Tibial nerve (tissue), 4 donors: ENCODE measurements around the gene RAMP1. TPM values are rescaled to one million over a fixed set of nuclear protein-coding genes. Genes with fewer than 3 reads are reported as not detected.

ENCODE experiments used
- DNase-seq, 2 donors: peaks; one replicate each; pipeline ENCODE4 v3.0.0-alpha.2; 2019; ENCODE audit warnings: low spot score in 2 of 2
- H3K27ac ChIP-seq, 4 donors: fragments of 200-600 bp; sonication (generic) in 3 of 4; one replicate each; pipeline ENCODE4 v1.5.1; 2017 to 2019; ENCODE audit warnings: mild to moderate bottlenecking in 1 of 4
- H3K27me3 ChIP-seq, 2 donors: fragments of 200-600 bp; sonication (generic) in 1 of 2; one replicate each; pipeline versions ENCODE4 v1.5.1 to v1.6.0; 2017 to 2019
- H3K36me3 ChIP-seq, 3 donors: fragments of 200-600 bp; sonication (generic); one replicate each; pipeline ENCODE4 v1.5.1; 2018 to 2019
- H3K4me1 ChIP-seq, 4 donors: fragments of 200-600 bp; sonication (generic) in 3 of 4; one replicate each; pipeline ENCODE4 v1.5.1; 2017 to 2019
- H3K4me3 ChIP-seq, 4 donors: fragments of 200-600 bp; sonication (generic) in 3 of 4; one replicate each; pipeline ENCODE4 v1.5.1; 2017 to 2019; ENCODE audit warnings: mild to moderate bottlenecking in 1 of 4, moderate library complexity in 1 of 4
- H3K9me3 ChIP-seq, 4 donors: fragments of 200-600 bp; sonication (generic) in 3 of 4; one replicate each; pipeline ENCODE4 v1.5.1; 2017 to 2019
- EP300 ChIP-seq, 2 donors: sonication (generic); formaldehyde crosslinking; IDR thresholded peaks; one replicate each; pipeline ENCODE4 v1.6.1; 2017; ENCODE audit warnings: antibody characterized with exemption in 2 of 2, mild to moderate bottlenecking in 1 of 2
- POLR2A ChIP-seq, 2 donors: fragments of 450-650 bp; IDR thresholded peaks; one replicate each; pipeline ENCODE4 v1.6.1; 2017; ENCODE audit warnings: antibody characterized with exemption in 2 of 2, mild to moderate bottlenecking in 2 of 2, moderate library complexity in 2 of 2
- WGBS, 2 donors: methylation state at CpG; one replicate each; pipeline ENCODE4 v1.1.5; 2018; 5-methylcytosine and 5-hydroxymethylcytosine counted together
- total RNA-seq, 4 donors: library from RNA; depleted of rRNA; stranded (reverse); fragments of >200 nt; gene quantifications; one replicate each; pipeline ENCODE4 v1.1.0, GENCODE V29; 2016
- TF ChIP-seq, protein P1 (sequence below), 5 experiments: fragments of 200-600 bp in 3 of 5; fragments of 450-650 bp in 2 of 5; sonication (generic) in 3 of 5; IDR thresholded peaks; one replicate each; pipeline ENCODE4 v1.5.1; 2016 to 2019; ENCODE audit warnings: antibody characterized with exemption in 5 of 5, mild to moderate bottlenecking in 3 of 5, moderate library complexity in 2 of 5

Gene RAMP1
- total RNA-seq, 4 donors from 2014 or later = 60.6 to 105 (median 76.2) TPM

DNA sequence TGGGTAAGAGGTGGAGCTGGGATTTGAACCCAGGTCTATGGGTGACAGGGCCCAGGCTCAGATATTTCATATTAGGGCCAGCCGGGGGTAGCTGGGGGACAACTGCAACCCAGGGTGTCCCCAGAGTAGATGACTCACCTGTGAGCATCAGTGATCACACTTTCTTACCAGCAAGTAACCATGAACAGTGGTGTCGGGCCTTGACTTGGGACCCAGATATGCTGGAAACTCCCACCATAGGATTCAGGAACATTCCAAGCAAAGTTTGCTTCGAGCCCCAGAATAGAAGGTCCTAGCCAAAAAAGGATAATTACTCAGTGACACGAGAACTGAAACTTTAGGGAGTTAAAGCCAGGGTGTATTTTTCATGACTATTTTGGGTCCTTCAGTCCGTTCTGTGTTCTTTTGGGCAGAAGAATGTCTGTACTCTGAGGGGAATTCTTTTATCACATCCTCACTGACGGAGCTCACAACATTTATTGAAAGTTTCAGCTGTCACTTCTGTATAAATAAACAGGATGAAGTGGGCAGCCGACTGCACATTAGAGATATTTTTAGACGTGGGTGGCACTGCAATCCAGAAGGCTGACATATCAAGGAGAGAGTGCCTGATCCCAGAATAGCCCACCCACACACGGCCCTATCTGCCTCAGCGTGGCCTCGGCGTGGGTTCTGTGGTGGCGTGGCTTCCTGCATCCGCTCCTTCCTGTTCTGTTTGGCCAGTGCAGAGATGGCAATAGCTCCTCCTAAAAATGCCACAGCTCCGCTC, 45.6 kb downstream of the RAMP1 start:
- no peak for DNase-seq
- WGBS, 2 donors = 13 to 22% methylated on average over 15 of the region's 15 CpGs
- Histone ChIP-seq H3K27me3 (no peaks in the 10 kb centered on the region), H3K9me3 (peaks cover 0 to 21% (median 3%) of the 10 kb centered on the region in 4 donors), H3K4me3 (no peak overlapping the region), H3K27ac (peak overlapping the region; percentile 25 to 86 (median 58)), H3K4me1 (peaks cover 0 to 13% (median 6%) of the 10 kb centered on the region in 4 donors), H3K36me3 (no peaks in the 10 kb centered on the region)
- TF ChIP-seq, protein P1, sequence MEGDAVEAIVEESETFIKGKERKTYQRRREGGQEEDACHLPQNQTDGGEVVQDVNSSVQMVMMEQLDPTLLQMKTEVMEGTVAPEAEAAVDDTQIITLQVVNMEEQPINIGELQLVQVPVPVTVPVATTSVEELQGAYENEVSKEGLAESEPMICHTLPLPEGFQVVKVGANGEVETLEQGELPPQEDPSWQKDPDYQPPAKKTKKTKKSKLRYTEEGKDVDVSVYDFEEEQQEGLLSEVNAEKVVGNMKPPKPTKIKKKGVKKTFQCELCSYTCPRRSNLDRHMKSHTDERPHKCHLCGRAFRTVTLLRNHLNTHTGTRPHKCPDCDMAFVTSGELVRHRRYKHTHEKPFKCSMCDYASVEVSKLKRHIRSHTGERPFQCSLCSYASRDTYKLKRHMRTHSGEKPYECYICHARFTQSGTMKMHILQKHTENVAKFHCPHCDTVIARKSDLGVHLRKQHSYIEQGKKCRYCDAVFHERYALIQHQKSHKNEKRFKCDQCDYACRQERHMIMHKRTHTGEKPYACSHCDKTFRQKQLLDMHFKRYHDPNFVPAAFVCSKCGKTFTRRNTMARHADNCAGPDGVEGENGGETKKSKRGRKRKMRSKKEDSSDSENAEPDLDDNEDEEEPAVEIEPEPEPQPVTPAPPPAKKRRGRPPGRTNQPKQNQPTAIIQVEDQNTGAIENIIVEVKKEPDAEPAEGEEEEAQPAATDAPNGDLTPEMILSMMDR (IDR thresholded peaks at IDR 0.05) = no peak
- peak in 1 of 2 donors; percentile 57 for TF ChIP-seq EP300 (IDR thresholded peaks at IDR 0.05)

DNA sequence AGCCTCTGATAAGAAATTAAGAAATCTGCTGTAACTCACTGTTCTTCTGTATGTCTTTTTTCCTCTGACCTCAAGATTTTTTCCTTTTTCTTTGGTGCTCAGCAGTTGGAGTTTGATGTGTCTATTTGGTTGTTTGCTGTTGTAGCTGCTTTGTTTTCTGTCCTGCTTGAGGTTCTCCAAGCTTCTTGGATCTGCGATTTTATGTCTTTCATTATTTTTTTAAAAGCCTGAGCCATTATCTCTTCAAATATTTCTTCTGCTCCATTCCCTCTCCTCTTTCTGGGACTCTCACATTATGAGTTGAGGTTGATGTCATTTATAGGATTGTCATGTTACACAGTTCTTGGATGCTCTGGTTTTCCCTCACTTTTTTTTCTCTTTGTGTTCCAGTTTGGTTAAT, 47.7 kb downstream of the RAMP1 start:
- no peak for DNase-seq
- no peaks in the 10 kb centered on the region for H3K36me3 ChIP-seq
- H3K27ac ChIP-seq = no peak overlapping the region
- 98 to 100% methylated on average over 1 of the region's 1 CpG for WGBS, 2 donors
- no peaks in the 10 kb centered on the region for H3K27me3 ChIP-seq
- no peak for TF ChIP-seq EP300 (IDR thresholded peaks at IDR 0.05)
- TF ChIP-seq, protein P1 (IDR thresholded peaks at IDR 0.05) = no peak
- no peak for TF ChIP-seq POLR2A (IDR thresholded peaks at IDR 0.05)
- peaks cover 0 to 21% (median 3%) of the 10 kb centered on the region in 4 donors for H3K9me3 ChIP-seq
- H3K4me3 ChIP-seq = no peak overlapping the region
- peaks cover 0 to 13% (median 6%) of the 10 kb centered on the region in 4 donors for H3K4me1 ChIP-seq

DNA sequence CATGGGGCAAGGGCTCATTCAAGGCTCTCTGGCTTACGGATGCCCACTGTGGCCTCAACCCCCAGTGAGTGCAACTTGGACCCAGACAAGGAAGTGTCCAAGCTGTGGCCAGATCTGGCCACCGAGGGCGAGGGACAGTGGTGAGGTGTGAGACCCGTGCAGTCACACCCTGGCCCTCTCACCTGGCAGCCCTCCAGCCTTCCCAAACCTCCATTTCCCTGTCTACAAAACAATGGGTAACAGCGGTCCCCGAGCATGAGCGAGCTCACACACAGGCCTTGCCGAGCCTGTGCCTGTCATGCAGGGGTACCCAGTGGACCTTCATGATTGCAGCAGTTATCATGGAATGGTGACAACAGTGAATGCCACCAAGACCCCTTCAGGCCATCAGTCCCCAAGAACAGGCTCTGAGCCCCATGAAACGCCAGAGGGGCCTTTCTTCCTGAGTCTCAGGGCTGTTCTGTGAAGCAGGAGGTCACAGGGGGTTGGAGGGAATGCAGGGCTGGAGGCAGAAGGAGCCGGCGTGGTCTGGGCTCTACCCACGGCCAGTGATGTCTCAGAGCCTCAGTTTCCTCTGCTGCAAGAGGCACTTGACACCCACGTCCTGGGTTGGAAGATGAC, 49.8 kb downstream of the RAMP1 start:
- 94 to 95% methylated on average over 12 of the region's 13 CpGs for WGBS, 2 donors
- Histone ChIP-seq H3K9me3 (peaks cover 0 to 21% (median 3%) of the 10 kb centered on the region in 4 donors), H3K27me3 (no peaks in the 10 kb centered on the region), H3K27ac (no peak overlapping the region), H3K4me3 (no peak overlapping the region), H3K4me1 (peaks cover 0 to 13% (median 6%) of the 10 kb centered on the region in 4 donors), H3K36me3 (no peaks in the 10 kb centered on the region)
- no peak for DNase-seq
- TF ChIP-seq EP300 (IDR thresholded peaks at IDR 0.05) (no peak), POLR2A (IDR thresholded peaks at IDR 0.05) (no peak)
- TF ChIP-seq, protein P1 (IDR thresholded peaks at IDR 0.05) = no peak

DNA sequence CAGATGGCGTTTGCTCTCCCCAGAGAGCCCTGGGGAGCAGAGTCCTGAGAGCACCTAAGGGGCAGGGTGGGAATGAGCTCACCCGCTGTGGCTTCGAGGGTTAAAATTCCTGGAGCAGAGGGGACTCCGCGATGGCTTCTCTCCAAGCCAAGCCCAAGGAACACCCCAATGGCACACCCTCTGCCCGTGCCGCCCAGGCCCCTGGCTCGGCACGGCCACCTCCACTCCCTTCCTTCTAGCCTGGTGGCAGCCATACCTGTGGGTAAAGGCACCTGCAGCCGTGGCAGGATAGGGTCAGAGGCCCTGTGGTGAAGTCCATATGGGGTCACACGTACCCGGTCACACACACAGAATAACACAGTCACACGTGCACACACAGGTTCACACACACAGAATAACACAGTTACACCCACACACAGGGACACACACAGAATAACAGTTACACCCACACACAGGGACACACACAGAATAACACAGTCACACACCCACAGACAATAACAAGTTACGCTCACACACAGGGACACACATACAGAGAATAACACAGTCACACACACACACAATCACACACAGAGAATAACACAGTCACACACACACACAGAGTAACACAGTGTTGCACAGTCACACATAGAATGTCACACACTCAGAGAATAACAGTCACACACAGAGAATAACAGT, 50.5 kb downstream of the RAMP1 start:
- H3K27me3 ChIP-seq = no peaks in the 10 kb centered on the region
- H3K4me1 ChIP-seq = peaks cover 0 to 6% (median 5%) of the 10 kb centered on the region in 4 donors
- H3K27ac ChIP-seq = no peak overlapping the region
- TF ChIP-seq EP300 (IDR thresholded peaks at IDR 0.05) = no peak
- TF ChIP-seq, protein P1 (IDR thresholded peaks at IDR 0.05) = no peak
- no peaks in the 10 kb centered on the region for H3K36me3 ChIP-seq
- no peak overlapping the region for H3K4me3 ChIP-seq
- 87 to 91% methylated on average over 14 of the region's 14 CpGs for WGBS, 2 donors
- DNase-seq = no peak
- peaks cover 0 to 21% (median 3%) of the 10 kb centered on the region in 4 donors for H3K9me3 ChIP-seq
